H1 (cell line): ENCODE results near the gene FGFRL1. TPM values are rescaled to one million over a fixed set of nuclear protein-coding genes. Genes with fewer than 3 reads are reported as not detected.

Experiments used
- CTCF ChIP-seq, 3 experiments: IDR thresholded peaks; 1 replicate in 2 of 3; 2 replicates in 1 of 3; pipeline versions ENCODE4 v1.5.1 to v1.6.1; 2011; ENCODE audit warnings: low read length in 3 of 3, mild to moderate bottlenecking in 3 of 3, inconsistent platforms in 2 of 3, low read depth in 1 of 3, moderate library complexity in 1 of 3; ENCODE audit not compliant: insufficient read depth in 1 of 3; ENCODE audit errors: control extremely low read depth in 1 of 3
- FOSL1 ChIP-seq: IDR thresholded peaks from 2 replicates; pipeline ENCODE4 v1.6.1; 2011; ENCODE audit warnings: mild to moderate bottlenecking, low read depth, low read length, moderate library complexity; ENCODE audit not compliant: insufficient read depth
- GABPA ChIP-seq: IDR thresholded peaks from 2 replicates; pipeline ENCODE4 v1.6.1; 2011; ENCODE audit warnings: mild to moderate bottlenecking, low read length, moderate library complexity, borderline replicate concordance; ENCODE audit not compliant: insufficient read depth
- RAD21 ChIP-seq, 2 experiments: IDR thresholded peaks in 1 of 2; conservative IDR thresholded peaks in 1 of 2; 2 replicates each; pipeline ENCODE4 v1.6.1; 2011; ENCODE audit warnings: low read depth in 2 of 2, low read length in 2 of 2, improper control_type of control experiment in 1 of 2, inconsistent platforms in 1 of 2, mild to moderate bottlenecking in 1 of 2, moderate library complexity in 1 of 2
- RFX5 ChIP-seq: IDR thresholded peaks from 2 replicates; pipeline ENCODE4 v1.6.1; 2011; ENCODE audit warnings: low read depth, low read length, improper control_type of control experiment, borderline replicate concordance
- ZNF274 ChIP-seq: IDR thresholded peaks from 2 replicates; pipeline ENCODE4 v1.7.0; 2012; ENCODE audit warnings: low read length, borderline replicate concordance; ENCODE audit errors: extremely low read depth
- polyA plus RNA-seq, 7 experiments: library from polyadenylated mRNA; depleted of rRNA in 3 of 7; stranded (reverse) in 5 of 7; unstranded in 2 of 7; fragments of >200 nt in 5 of 7; fragments of 200-250 nt in 2 of 7; gene quantifications; 1 replicate in 5 of 7; 2 replicates in 1 of 7; 4 replicates in 1 of 7; pipeline versions ENCODE4 v1.2.1 to v1.2.3, GENCODE V29; 2011 to 2013; ENCODE audit warnings: missing spikeins in 2 of 7, mixed read lengths in 2 of 7
- total RNA-seq: library from RNA; stranded (reverse); fragmentation: NEBNext Ultra II Directional; extraction: Animal tissue kit (Norgen Biotek cat#: 25700); gene quantifications from 2 replicates; pipeline ENCODE4 v1.2.1, GENCODE V29; 2021

The FGFRL1 gene
- total and polyA plus RNA-seq, 2 of the 8 experiments (the other 6 are each of a cell fraction or from before 2014, with no cell fraction given): 18.9 to 34.6 TPM

GRCh38 chr4:1043651-1044468 lies 32.4 kb downstream of the FGFRL1 start (continued):
- TF ChIP-seq RAD21 (IDR thresholded peaks at IDR 0.05 in 1 of 2, conservative IDR thresholded peaks at IDR 0.05 in 1 of 2; ENCODE audit: low read depth in 2 of 2, low read length in 2 of 2): no peak
- no peak for TF ChIP-seq ZNF274
- TF ChIP-seq FOSL1: no peak
- no peak for TF ChIP-seq RFX5
- TF ChIP-seq CTCF (IDR thresholded peaks at IDR 0.05; ENCODE audit: control extremely low read depth in 1 of 3, insufficient read depth in 1 of 3, low read depth in 1 of 3, low read length in 3 of 3): no peak
- TF ChIP-seq GABPA: no peak
